Left cardiac atrium (tissue), 4 donors: ENCODE data around the gene BIRC2. TPM values are rescaled to one million over a fixed set of nuclear protein-coding genes. Genes with fewer than 3 reads are reported as not detected.
A peak's percentile ranks its signal among the peaks of the same experiment; 100 is the strongest.

Source experiments
- ATAC-seq, 2 donors: fragments of 200-7000 bp; cut with Tn5 transposase; one replicate each; pipeline ENCODE4 v1.9.1; 2020; ENCODE audit warnings: mild to moderate bottlenecking in 2 of 2, moderate library complexity in 2 of 2
- DNase-seq: peaks from one replicate; pipeline ENCODE4 v3.0.0-alpha.2; 2020
- intact Hi-C, 2 donors: fragments of 100-400 bp; cut with DNase I; formaldehyde crosslinking; loops; one replicate each; pipeline versions ENCODE4 v1.14.1 to v1.15.1; 2022 to 2023
- total RNA-seq, 2 donors: library from RNA; stranded (reverse); fragmentation: NEBNext Ultra II Directional; extraction: Animal tissue kit (Norgen Biotek cat#: 25700); gene quantifications; one replicate each; pipeline ENCODE4 v1.2.1, GENCODE V29; 2021
- donor health status: DM: no; HTN: yes; CAD: no.
- donor health status: DM: no; HTN: yes; CAD: no; lungs with severe emphysema.
- donor health status: DM: yes; HTN: yes; CAD: no.
- donor health status: Dilated cardiomyopathy.

Gene BIRC2
- total RNA-seq, 2 donors from 2014 or later, result 30.4 to 34.2 TPM

- ATAC-seq (peak; percentile 3 to 6), DNase-seq (no peak)
- intact Hi-C loops, result loop anchor here in 1 of 2 donors (5.0 kb wide), 1 partner anchor 106 kb away; no protein-coding TSS in a partner anchor
Measured at GRCh38 chr11:102391549-102392237, 44.7 kb downstream of the BIRC2 start.

GRCh38 chr11:102393272-102393730 lies 46.3 kb downstream of the BIRC2 start:
- intact Hi-C loops, result loop anchor here in 1 of 2 donors (5.0 kb wide), 1 partner anchor 104 kb away; no protein-coding TSS in a partner anchor
- no peak for ATAC-seq
- no peak for DNase-seq

- no peak for DNase-seq
- no peak for ATAC-seq
- intact Hi-C loops, result no loop called here
Measured at GRCh38 chr11:102395720-102396393, 48.8 kb downstream of the BIRC2 start.

- intact Hi-C loops, result no loop called here
- DNase-seq (no peak), ATAC-seq (no peak)
Measured at GRCh38 chr11:102396708-102397563, 49.9 kb downstream of the BIRC2 start.

- no peak for ATAC-seq
- intact Hi-C loops, result no loop called here
- no peak for DNase-seq
Measured at GRCh38 chr11:102398297-102398696, 51.3 kb downstream of the BIRC2 start.

GRCh38 chr11:102399189-102399588 lies 52.2 kb downstream of the BIRC2 start:
- no peak for DNase-seq
- ATAC-seq, result no peak
- intact Hi-C loops, result no loop called here

- ATAC-seq, result no peak
- intact Hi-C loops, result loop anchor here in 1 of 2 donors (5.0 kb wide), 1 partner anchor 52 kb away; the partner anchor contains the start of gene TMEM123
- no peak for DNase-seq
Measured at GRCh38 chr11:102400603-102401002, 53.6 kb downstream of the BIRC2 start.

- intact Hi-C loops, result loop anchor here in 1 of 2 donors (5.0 kb wide), 1 partner anchor 50 kb away; the partner anchor contains the start of gene TMEM123
- no peak for DNase-seq
- no peak for ATAC-seq
Measured at GRCh38 chr11:102401905-102402304, 54.9 kb downstream of the BIRC2 start.

- intact Hi-C loops, result loop anchor here in 1 of 2 donors (5.0 kb wide), 1 partner anchor 50 kb away; the partner anchor contains the start of gene TMEM123
- no peak for DNase-seq
Measured at GRCh38 chr11:102402548-102402947, 55.5 kb downstream of the BIRC2 start.

GRCh38 chr11:102405501-102405900 lies 58.5 kb downstream of the BIRC2 start:
- DNase-seq, result no peak
- ATAC-seq, result no peak
- intact Hi-C loops, result no loop called here

More at GRCh38 chr11:102402548-102402947, 55.5 kb downstream of the BIRC2 start:
- ATAC-seq, result no peak

- intact Hi-C loops, result no loop called here
- ATAC-seq, result no peak
Measured at GRCh38 chr11:102406099-102406498, 59.1 kb downstream of the BIRC2 start.

GRCh38 chr11:102407901-102408300 lies 60.9 kb downstream of the BIRC2 start:
- DNase-seq, result no peak
- intact Hi-C loops, result no loop called here
- ATAC-seq, result no peak

More at GRCh38 chr11:102406099-102406498, 59.1 kb downstream of the BIRC2 start:
- DNase-seq, result no peak

GRCh38 chr11:102408339-102408738 lies 61.3 kb downstream of the BIRC2 start:
- ATAC-seq, result no peak
- intact Hi-C loops, result no loop called here
- no peak for DNase-seq

GRCh38 chr11:102410382-102410784 lies 63.4 kb downstream of the BIRC2 start:
- peak in 1 of 2 donors; percentile 58 for ATAC-seq
- intact Hi-C loops, result no loop called here
- DNase-seq, result no peak

- DNase-seq (no peak), ATAC-seq (no peak)
- intact Hi-C loops, result no loop called here
Measured at GRCh38 chr11:102411142-102411541, 64.1 kb downstream of the BIRC2 start.

GRCh38 chr11:102413497-102413896 lies 66.5 kb downstream of the BIRC2 start:
- DNase-seq, result no peak
- intact Hi-C loops, result no loop called here
- no peak for ATAC-seq

- ATAC-seq, result no peak
- no peak for DNase-seq
- intact Hi-C loops, result no loop called here
Measured at GRCh38 chr11:102414559-102414958, 67.5 kb downstream of the BIRC2 start.

GRCh38 chr11:102415304-102415916 lies 68.4 kb downstream of the BIRC2 start:
- intact Hi-C loops, result no loop called here
- ATAC-seq (no peak), DNase-seq (no peak)

- no peak for ATAC-seq
- no peak for DNase-seq
- intact Hi-C loops, result no loop called here
Measured at GRCh38 chr11:102416976-102417375, 70.0 kb downstream of the BIRC2 start.
